ENCODE measurements around the gene BAHD1. TPM values are rescaled to one million over a fixed set of nuclear protein-coding genes. Genes with fewer than 3 reads are reported as not detected.
"Not testable (repeated sequence)": the region's sequence is repeated elsewhere in the genome, so short reads cannot be mapped to it uniquely, and the experiment has no call there.

Gene BAHD1
- total RNA-seq, 2 experiments from 2014 or later: 24.1 to 25.6 TPM

- no peaks in the 10 kb centered on the region for H3K9me3 Mint-ChIP-seq (ENCODE audit: low read depth)
- peak overlapping the region; percentile 78 for H3K4me3 Mint-ChIP-seq
- ATAC-seq (no peak), DNase-seq (peak; percentile 47)
- peaks cover 30% of the 10 kb centered on the region for H3K4me1 Mint-ChIP-seq
- peak overlapping the region; percentile 67 for H3K27ac Mint-ChIP-seq
- H3K27me3 Mint-ChIP-seq: peaks cover 40% of the 10 kb centered on the region
- CTCF ChIA-PET: interaction anchor here (0.6 to 7.0 kb wide), 14 partner anchors 10 to 133 kb away, joined by 3 to 54 read pairs (median 5); partner anchors contain the start of genes CCDC32, INAFM2 and IVD
- no peaks in the 10 kb centered on the region for H3K36me3 Mint-ChIP-seq
These were observed 1.1 kb downstream of the BAHD1 start for GRCh38 chr15:40441565-40442531.

GRCh38 chr15:40443255-40443654 lies 2.5 kb downstream of the BAHD1 start:
- Mint-ChIP-seq H3K27ac (no peak overlapping the region), H3K9me3 (ENCODE audit: low read depth) (no peaks in the 10 kb centered on the region), H3K36me3 (no peaks in the 10 kb centered on the region), H3K4me3 (no peak overlapping the region), H3K4me1 (peaks cover 30% of the 10 kb centered on the region), H3K27me3 (peaks cover 26% of the 10 kb centered on the region)
- no peak for ATAC-seq
- CTCF ChIA-PET: interaction anchor here (1.0 to 7.0 kb wide), 6 partner anchors 9 to 106 kb away, joined by 3 to 54 read pairs (median 8); no protein-coding TSS in a partner anchor
- no peak for DNase-seq

- no peak for DNase-seq
- Mint-ChIP-seq H3K36me3 (no peaks in the 10 kb centered on the region), H3K27ac (no peak overlapping the region), H3K4me1 (peaks cover 30% of the 10 kb centered on the region), H3K27me3 (peaks cover 21% of the 10 kb centered on the region), H3K4me3 (no peak overlapping the region), H3K9me3 (ENCODE audit: low read depth) (no peaks in the 10 kb centered on the region)
- ATAC-seq: no peak
- CTCF ChIA-PET: interaction anchor here (2.1 to 7.0 kb wide), 3 partner anchors 8 to 106 kb away, joined by 7 to 54 read pairs (median 8); no protein-coding TSS in a partner anchor
These were observed 3.1 kb downstream of the BAHD1 start for GRCh38 chr15:40443846-40444245.

- Mint-ChIP-seq H3K27ac (no peak overlapping the region), H3K4me1 (peaks cover 28% of the 10 kb centered on the region), H3K4me3 (no peak overlapping the region), H3K9me3 (ENCODE audit: low read depth) (no peaks in the 10 kb centered on the region), H3K27me3 (peaks cover 12% of the 10 kb centered on the region), H3K36me3 (no peaks in the 10 kb centered on the region)
- CTCF ChIA-PET: interaction anchor here (1.2 to 7.0 kb wide), 4 partner anchors 8 to 107 kb away, joined by 3 to 54 read pairs (median 8); no protein-coding TSS in a partner anchor
- no peak for DNase-seq
- no peak for ATAC-seq
These were observed 4.0 kb downstream of the BAHD1 start for GRCh38 chr15:40444736-40445135.

- peaks cover 7% of the 10 kb centered on the region for H3K27me3 Mint-ChIP-seq
- H3K36me3 Mint-ChIP-seq: no peaks in the 10 kb centered on the region
- ATAC-seq (no peak), DNase-seq (no peak)
- peaks cover 25% of the 10 kb centered on the region for H3K4me1 Mint-ChIP-seq
- CTCF ChIA-PET: interaction anchor here (0.7 to 1.3 kb wide), 3 partner anchors 8 to 78 kb away, joined by 3 read pairs; no protein-coding TSS in a partner anchor
- H3K4me3 Mint-ChIP-seq: no peak overlapping the region
- no peaks in the 10 kb centered on the region for H3K9me3 Mint-ChIP-seq (ENCODE audit: low read depth)
- no peak overlapping the region for H3K27ac Mint-ChIP-seq
These were observed 4.7 kb downstream of the BAHD1 start for GRCh38 chr15:40445421-40445922.

- H3K9me3 Mint-ChIP-seq (ENCODE audit: low read depth): no peaks in the 10 kb centered on the region
- H3K27me3 Mint-ChIP-seq: peaks cover 7% of the 10 kb centered on the region
- DNase-seq (no peak), ATAC-seq (no peak)
- H3K4me3 Mint-ChIP-seq: no peak overlapping the region
- CTCF ChIA-PET: interaction anchor here (0.7 to 1.3 kb wide), 2 partner anchors 9 to 78 kb away, joined by 3 read pairs; no protein-coding TSS in a partner anchor
- H3K36me3 Mint-ChIP-seq: no peaks in the 10 kb centered on the region
- H3K4me1 Mint-ChIP-seq: peaks cover 28% of the 10 kb centered on the region
- H3K27ac Mint-ChIP-seq: no peak overlapping the region
These were observed 5.4 kb downstream of the BAHD1 start for GRCh38 chr15:40446144-40446543.

GRCh38 chr15:40448354-40448753 lies 7.6 kb downstream of the BAHD1 start:
- Mint-ChIP-seq H3K4me1 (peaks cover 39% of the 10 kb centered on the region), H3K27ac (no peak overlapping the region), H3K9me3 (ENCODE audit: low read depth) (no peaks in the 10 kb centered on the region), H3K36me3 (no peaks in the 10 kb centered on the region), H3K4me3 (no peak overlapping the region), H3K27me3 (no peaks in the 10 kb centered on the region)
- ATAC-seq (no peak), DNase-seq (no peak)
- CTCF ChIA-PET: interaction anchor here (0.7 to 1.0 kb wide), 2 partner anchors 9 to 1553 kb away, joined by 3 read pairs; no protein-coding TSS in a partner anchor

GRCh38 chr15:40449275-40449674 lies 8.5 kb downstream of the BAHD1 start:
- Mint-ChIP-seq H3K36me3 (no peaks in the 10 kb centered on the region), H3K27me3 (no peaks in the 10 kb centered on the region), H3K4me3 (no peak overlapping the region), H3K4me1 (peaks cover 41% of the 10 kb centered on the region), H3K27ac (no peak overlapping the region), H3K9me3 (ENCODE audit: low read depth) (no peaks in the 10 kb centered on the region)
- ATAC-seq (no peak), DNase-seq (no peak)
- CTCF ChIA-PET: interaction anchor here (0.7 to 5.9 kb wide), 4 partner anchors 8 to 1554 kb away, joined by 3 to 54 read pairs (median 4); partner anchors contain the start of gene BAHD1

- no peak for ATAC-seq
- no peak overlapping the region for H3K27ac Mint-ChIP-seq
- no peaks in the 10 kb centered on the region for H3K27me3 Mint-ChIP-seq
- no peak overlapping the region for H3K4me3 Mint-ChIP-seq
- H3K9me3 Mint-ChIP-seq (ENCODE audit: low read depth): no peaks in the 10 kb centered on the region
- DNase-seq: no peak
- peaks cover 46% of the 10 kb centered on the region for H3K4me1 Mint-ChIP-seq
- CTCF ChIA-PET: interaction anchor here (0.8 to 5.9 kb wide), 4 partner anchors 9 to 171 kb away, joined by 3 to 54 read pairs (median 4); partner anchors contain the start of gene BAHD1
- no peaks in the 10 kb centered on the region for H3K36me3 Mint-ChIP-seq
These were observed 9.3 kb downstream of the BAHD1 start for GRCh38 chr15:40450047-40450446.

- CTCF ChIA-PET: interaction anchor here (0.8 to 5.9 kb wide), 6 partner anchors 11 to 114 kb away, joined by 3 to 54 read pairs (median 4); partner anchors contain the start of genes BAHD1 and CHST14
- Mint-ChIP-seq H3K4me1 (peaks cover 54% of the 10 kb centered on the region), H3K36me3 (no peaks in the 10 kb centered on the region), H3K9me3 (ENCODE audit: low read depth) (no peaks in the 10 kb centered on the region), H3K27ac (peak overlapping the region; percentile 77), H3K4me3 (peak overlapping the region; percentile 8), H3K27me3 (no peaks in the 10 kb centered on the region)
- ATAC-seq (no peak), DNase-seq (no peak)
These were observed 10.9 kb downstream of the BAHD1 start for GRCh38 chr15:40451527-40452158.

- ATAC-seq (peak; percentile 74), DNase-seq (peak; percentile 57)
- peak overlapping the region; percentile 8 for H3K4me3 Mint-ChIP-seq
- no peaks in the 10 kb centered on the region for H3K9me3 Mint-ChIP-seq (ENCODE audit: low read depth)
- H3K27ac Mint-ChIP-seq: peak overlapping the region; percentile 77
- H3K4me1 Mint-ChIP-seq: peaks cover 54% of the 10 kb centered on the region
- CTCF ChIA-PET: interaction anchor here (0.8 to 5.9 kb wide), 7 partner anchors 10 to 115 kb away, joined by 3 to 54 read pairs (median 5); partner anchors contain the start of genes BAHD1 and CHST14
- H3K27me3 Mint-ChIP-seq: no peaks in the 10 kb centered on the region
- no peaks in the 10 kb centered on the region for H3K36me3 Mint-ChIP-seq
These were observed 11.7 kb downstream of the BAHD1 start for GRCh38 chr15:40452296-40453090.

GRCh38 chr15:40453941-40454340 lies 13.2 kb downstream of the BAHD1 start:
- peak overlapping the region; percentile 44 for H3K4me3 Mint-ChIP-seq
- not testable (repeated sequence) for H3K27me3 Mint-ChIP-seq; H3K9me3 Mint-ChIP-seq (ENCODE audit: low read depth); H3K36me3 Mint-ChIP-seq
- H3K27ac Mint-ChIP-seq: peak overlapping the region; percentile 77
- CTCF ChIA-PET: interaction anchor here (1.0 to 5.9 kb wide), 3 partner anchors 13 to 179 kb away, joined by 3 to 54 read pairs (median 6); partner anchors contain the start of gene BAHD1
- H3K4me1 Mint-ChIP-seq: peaks cover 54% of the 10 kb centered on the region
- DNase-seq (peak; percentile 74), ATAC-seq (peak; percentile 76)
